ENCODE results near the gene CRYM.
"Not testable (repeated sequence)": the region's sequence is repeated elsewhere in the genome, so short reads cannot be mapped to it uniquely, and the experiment has no call there.

Gene CRYM

GRCh38 chr16:21289789-21290188, 11.7 kb upstream of the CRYM start:
- not testable (repeated sequence) for DNase-seq, H3K9me3 Mint-ChIP-seq, H3K4me1 Mint-ChIP-seq, ATAC-seq, H3K27ac Mint-ChIP-seq, H3K4me3 Mint-ChIP-seq
- peaks cover 70% of the 10 kb centered on the region for H3K27me3 Mint-ChIP-seq

- no peak for DNase-seq
- Mint-ChIP-seq H3K9me3 (peaks cover 0 to 14% of the 10 kb centered on the region in 2 donors), H3K27ac (no peak overlapping the region), H3K27me3 (peaks cover 77% of the 10 kb centered on the region), H3K4me3 (no peak overlapping the region), H3K4me1 (peaks cover 12% of the 10 kb centered on the region)
- no peak for ATAC-seq
These were observed 7.2 kb upstream of the CRYM start for GRCh38 chr16:21285314-21285713.

- ATAC-seq (no peak), DNase-seq (no peak)
- H3K9me3 Mint-ChIP-seq: peaks cover 0 to 8% of the 10 kb centered on the region in 2 donors
- H3K27ac Mint-ChIP-seq: no peak overlapping the region
- peak overlapping the region; percentile 17 to 48 for H3K4me3 Mint-ChIP-seq
- peaks cover 77% of the 10 kb centered on the region for H3K27me3 Mint-ChIP-seq
- peaks cover 12% of the 10 kb centered on the region for H3K4me1 Mint-ChIP-seq
These were observed 6.3 kb upstream of the CRYM start for GRCh38 chr16:21284414-21284813.

DNA sequence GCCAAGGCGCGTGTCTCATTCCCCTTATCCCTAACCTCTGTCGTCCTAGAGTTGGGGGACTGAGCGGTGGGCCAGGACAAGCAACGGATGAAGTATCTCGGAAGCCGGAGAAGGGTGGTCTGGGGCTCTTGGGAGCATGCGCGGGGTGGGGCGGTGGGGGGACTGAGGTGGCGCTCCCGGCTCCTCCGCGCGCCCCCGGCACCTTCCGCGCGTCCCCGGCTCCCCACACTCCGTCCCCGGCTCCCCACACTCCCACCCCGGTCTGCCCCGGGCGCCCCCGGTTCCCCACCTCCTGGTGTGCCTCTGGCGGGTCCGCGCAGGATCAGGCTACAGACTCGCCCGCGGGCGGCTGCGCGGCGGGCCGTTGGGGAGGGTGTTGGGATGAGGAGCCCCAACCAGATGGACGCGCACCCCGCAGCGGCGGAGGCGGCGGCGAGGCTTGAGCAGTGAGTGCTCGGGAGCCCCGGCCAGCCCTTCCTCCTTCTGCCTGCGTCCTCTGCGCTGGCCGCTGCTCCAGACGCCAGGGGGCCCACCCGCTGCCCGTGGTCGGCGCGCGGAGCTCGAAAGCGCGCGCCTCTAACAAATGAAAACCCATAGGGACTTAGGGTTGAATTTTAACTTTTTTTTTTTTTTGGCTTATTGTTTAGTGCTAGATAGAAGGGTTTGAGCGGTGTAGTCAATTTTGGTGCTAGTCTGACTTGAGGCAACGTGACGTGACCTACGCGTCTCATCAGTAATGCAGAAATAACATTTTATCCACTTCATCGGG, 5.6 kb upstream of the CRYM start:
- DNase-seq (no peak), ATAC-seq (peak; percentile 58)
- H3K27me3 Mint-ChIP-seq: peaks cover 79% of the 10 kb centered on the region
- H3K4me3 Mint-ChIP-seq: peak overlapping the region; percentile 54 to 82
- no peak overlapping the region for H3K27ac Mint-ChIP-seq
- H3K9me3 Mint-ChIP-seq: peaks cover 0 to 8% of the 10 kb centered on the region in 2 donors
- H3K4me1 Mint-ChIP-seq: peaks cover 13% of the 10 kb centered on the region

GRCh38 chr16:21281698-21282389, 3.8 kb upstream of the CRYM start:
- no peak for ATAC-seq
- DNase-seq: no peak
- H3K9me3 Mint-ChIP-seq: peaks cover 0 to 8% of the 10 kb centered on the region in 2 donors
- peaks cover 84% of the 10 kb centered on the region for H3K27me3 Mint-ChIP-seq
- H3K27ac Mint-ChIP-seq: no peak overlapping the region
- peaks cover 26% of the 10 kb centered on the region for H3K4me1 Mint-ChIP-seq
- H3K4me3 Mint-ChIP-seq: no peak overlapping the region

DNA sequence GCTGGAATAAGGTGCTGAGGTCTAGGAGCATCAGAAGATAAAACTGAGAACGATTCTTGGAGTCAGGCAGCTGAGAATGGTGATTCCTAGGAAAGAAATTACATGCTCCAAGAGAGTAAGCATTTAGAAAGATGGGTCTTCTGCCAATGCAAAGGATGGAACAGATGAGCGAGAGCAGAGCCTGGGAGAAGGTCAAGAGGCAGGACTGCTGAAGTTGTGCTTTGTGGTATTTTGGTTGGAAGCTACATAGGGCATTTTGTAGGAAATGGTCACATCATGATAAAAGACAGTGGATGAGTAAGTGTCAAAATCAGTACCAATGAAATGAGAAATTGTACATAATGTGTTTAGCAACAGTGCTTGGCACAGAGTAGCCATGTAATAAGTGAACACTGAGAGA, 1.4 kb upstream of the CRYM start:
- peaks cover 89% of the 10 kb centered on the region for H3K27me3 Mint-ChIP-seq
- no peak overlapping the region for H3K27ac Mint-ChIP-seq
- H3K9me3 Mint-ChIP-seq: peaks cover 0 to 6% of the 10 kb centered on the region in 2 donors
- ATAC-seq (no peak), DNase-seq (no peak)
- peaks cover 24% of the 10 kb centered on the region for H3K4me1 Mint-ChIP-seq
- no peak overlapping the region for H3K4me3 Mint-ChIP-seq

GRCh38 chr16:21277045-21277926, 804 bp downstream of the CRYM start:
- no peak for ATAC-seq

DNA sequence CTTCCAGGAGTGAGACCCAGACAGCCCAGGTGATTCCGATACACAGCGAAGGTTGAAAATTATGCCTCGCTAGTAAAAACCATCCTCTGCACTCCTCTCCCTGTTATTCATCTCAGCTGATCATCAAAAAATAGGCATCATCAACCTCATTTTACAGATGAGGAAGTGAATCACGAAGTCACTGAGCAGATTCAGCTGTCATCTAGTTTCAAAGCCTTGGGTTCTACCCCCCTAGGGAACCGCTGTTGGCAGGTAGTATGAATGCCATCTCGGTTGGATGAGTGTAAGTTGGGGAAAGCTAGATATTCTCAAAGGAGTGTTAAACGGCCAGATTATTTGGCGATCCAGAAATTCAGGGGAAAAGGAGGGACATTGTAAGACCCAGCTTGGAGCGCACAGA, 2.0 kb downstream of the CRYM start:
- no peak overlapping the region for H3K27ac Mint-ChIP-seq
- H3K9me3 Mint-ChIP-seq: no peaks in the 10 kb centered on the region
- DNase-seq: no peak
- H3K4me3 Mint-ChIP-seq: no peak overlapping the region
- H3K27me3 Mint-ChIP-seq: peaks cover 67% of the 10 kb centered on the region
- H3K4me1 Mint-ChIP-seq: peaks cover 14% of the 10 kb centered on the region
- no peak for ATAC-seq

More at GRCh38 chr16:21277045-21277926, 804 bp downstream of the CRYM start:
- no peaks in the 10 kb centered on the region for H3K9me3 Mint-ChIP-seq
- H3K4me3 Mint-ChIP-seq: no peak overlapping the region
- H3K4me1 Mint-ChIP-seq: peaks cover 14% of the 10 kb centered on the region
- no peak for DNase-seq
- H3K27ac Mint-ChIP-seq: no peak overlapping the region
- H3K27me3 Mint-ChIP-seq: peaks cover 77% of the 10 kb centered on the region

GRCh38 chr16:21275529-21275928, 2.6 kb downstream of the CRYM start:
- Mint-ChIP-seq H3K27ac (no peak overlapping the region), H3K9me3 (no peaks in the 10 kb centered on the region), H3K4me3 (no peak overlapping the region), H3K4me1 (peaks cover 14% of the 10 kb centered on the region), H3K27me3 (peaks cover 64% of the 10 kb centered on the region)
- ATAC-seq: no peak
- DNase-seq: no peak

GRCh38 chr16:21274172-21274726, 3.8 kb downstream of the CRYM start:
- ATAC-seq: no peak
- Mint-ChIP-seq H3K4me3 (no peak overlapping the region), H3K27me3 (peaks cover 52% of the 10 kb centered on the region)

DNA sequence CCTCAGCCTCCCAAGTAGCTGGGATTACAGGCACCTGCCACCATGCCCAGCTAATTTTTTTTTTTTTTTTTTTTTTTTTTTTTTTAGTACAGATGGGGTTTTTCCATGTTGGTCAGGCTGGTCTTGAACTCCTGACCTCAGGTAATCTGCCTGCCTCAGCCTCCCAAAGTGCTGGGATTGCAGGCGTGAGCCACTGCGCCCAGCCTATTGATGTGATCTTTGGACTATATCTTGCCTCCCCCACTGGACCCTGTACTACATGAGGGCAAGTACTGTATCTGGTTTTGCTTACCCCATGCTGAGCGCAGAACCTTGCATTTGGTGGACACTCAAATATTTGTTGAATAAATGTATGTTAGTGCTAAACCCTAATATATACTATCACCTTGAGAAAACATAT, 5.3 kb downstream of the CRYM start:
- not testable (repeated sequence) for H3K9me3 Mint-ChIP-seq, DNase-seq, H3K27ac Mint-ChIP-seq, ATAC-seq, H3K4me1 Mint-ChIP-seq, H3K4me3 Mint-ChIP-seq
- peaks cover 37% of the 10 kb centered on the region for H3K27me3 Mint-ChIP-seq

More at GRCh38 chr16:21274172-21274726, 3.8 kb downstream of the CRYM start:
- no peaks in the 10 kb centered on the region for H3K9me3 Mint-ChIP-seq
- H3K27ac Mint-ChIP-seq: no peak overlapping the region
- peaks cover 14% of the 10 kb centered on the region for H3K4me1 Mint-ChIP-seq
- DNase-seq: no peak

GRCh38 chr16:21272253-21272652, 5.8 kb downstream of the CRYM start:
- Mint-ChIP-seq H3K27ac (no peak overlapping the region), H3K4me3 (no peak overlapping the region), H3K4me1 (no peaks in the 10 kb centered on the region), H3K9me3 (no peaks in the 10 kb centered on the region), H3K27me3 (peaks cover 32% of the 10 kb centered on the region)
- DNase-seq (no peak), ATAC-seq (no peak)

GRCh38 chr16:21268236-21268635, 9.9 kb downstream of the CRYM start:
- Mint-ChIP-seq H3K4me1 (no peaks in the 10 kb centered on the region), H3K27ac (no peak overlapping the region), H3K9me3 (no peaks in the 10 kb centered on the region), H3K4me3 (no peak overlapping the region), H3K27me3 (peaks cover 13% of the 10 kb centered on the region)
- DNase-seq (no peak), ATAC-seq (no peak)

DNA sequence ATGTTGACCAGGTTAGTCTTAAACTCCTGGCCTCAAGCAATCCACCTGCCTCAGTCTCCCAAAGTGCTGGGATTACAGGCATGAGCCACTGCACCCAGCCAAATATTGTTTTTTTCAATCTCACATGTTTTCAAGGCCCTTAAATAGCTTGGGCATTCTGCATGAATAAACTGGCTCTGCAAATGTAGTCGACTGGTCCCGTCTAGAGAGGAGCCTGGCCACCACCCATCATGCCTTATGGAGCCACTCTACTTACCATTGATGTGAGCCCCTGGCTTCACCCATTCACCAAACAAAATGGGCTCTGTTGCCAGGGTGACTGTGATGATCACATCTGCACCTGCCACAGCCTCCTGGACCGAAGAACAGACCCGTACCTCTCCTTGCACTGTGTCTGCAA, 10.8 kb downstream of the CRYM start:
- Mint-ChIP-seq H3K4me3 (no peak overlapping the region), H3K27me3 (peaks cover 13% of the 10 kb centered on the region), H3K9me3 (no peaks in the 10 kb centered on the region), H3K27ac (no peak overlapping the region), H3K4me1 (no peaks in the 10 kb centered on the region)
- DNase-seq: no peak
- ATAC-seq: no peak

GRCh38 chr16:21265104-21265837, 12.8 kb downstream of the CRYM start:
- Mint-ChIP-seq H3K9me3 (no peaks in the 10 kb centered on the region), H3K27me3 (peaks cover 13% of the 10 kb centered on the region), H3K4me3 (no peak overlapping the region), H3K27ac (no peak overlapping the region), H3K4me1 (no peaks in the 10 kb centered on the region)
- ATAC-seq: no peak
- no peak for DNase-seq
